Bronchial epithelial cell (primary cell): Measurements from ENCODE around the gene CNTNAP2. TPM values are rescaled to one million over a fixed set of nuclear protein-coding genes. Genes with fewer than 3 reads are reported as not detected.

Source experiments
- DNase-seq: peaks from one replicate; pipeline ENCODE4 v3.0.0-alpha.2; 2010; ENCODE audit warnings: low read depth
- FAIRE-seq: peaks from 2 replicates; lab custom pipeline; 2011; peaks lifted over from hg19 to GRCh38; lab: Jason Lieb, UNC
- H3K27me3 ChIP-seq: 2 replicates; pipeline ENCODE4 v1.5.1; 2011; ENCODE audit warnings: low read length; ENCODE audit not compliant: control insufficient read depth, insufficient read depth
- H3K36me3 ChIP-seq: 2 replicates; pipeline ENCODE4 v1.5.1; 2011; ENCODE audit warnings: low read length; ENCODE audit not compliant: control insufficient read depth, insufficient read depth
- H3K4me3 ChIP-seq: 2 replicates; pipeline ENCODE4 v1.5.1; 2011; ENCODE audit warnings: mild to moderate bottlenecking, low read depth, low read length, control low read depth
- CTCF ChIP-seq: IDR thresholded peaks from 2 replicates; pipeline ENCODE4 v1.5.1; 2011; ENCODE audit warnings: mild to moderate bottlenecking, moderate library complexity, low read length, control low read depth, inconsistent platforms; ENCODE audit not compliant: insufficient read depth, severe bottlenecking
- total RNA-seq: library from RNA; depleted of rRNA; stranded (reverse); fragments of >200 nt; gene quantifications from 2 replicates; pipeline ENCODE4 v1.2.1, GENCODE V29; 2014

The CNTNAP2 gene
- total RNA-seq, 1 donor from 2014 or later = 0.26 TPM

GRCh38 chr7:146874722-146875121 is 758.1 kb downstream of the CNTNAP2 start:
- no peaks in the 10 kb centered on the region for H3K27me3 ChIP-seq
- FAIRE-seq (no peak), DNase-seq (no peak)
- no peak for TF ChIP-seq CTCF
- H3K36me3 ChIP-seq = no peaks in the 10 kb centered on the region
- no peak overlapping the region for H3K4me3 ChIP-seq

- no peak for TF ChIP-seq CTCF
- DNase-seq (no peak), FAIRE-seq (no peak)
- Histone ChIP-seq H3K27me3 (no peaks in the 10 kb centered on the region), H3K36me3 (no peaks in the 10 kb centered on the region), H3K4me3 (no peak overlapping the region)
These were observed 758.7 kb downstream of the CNTNAP2 start for GRCh38 chr7:146875237-146875785.

- no peaks in the 10 kb centered on the region for H3K27me3 ChIP-seq
- no peak for FAIRE-seq
- H3K36me3 ChIP-seq = no peaks in the 10 kb centered on the region
- no peak for DNase-seq
- no peak for TF ChIP-seq CTCF
- no peak overlapping the region for H3K4me3 ChIP-seq
These were observed 759.4 kb downstream of the CNTNAP2 start for GRCh38 chr7:146875981-146876380.

GRCh38 chr7:146876411-146876810 is 759.8 kb downstream of the CNTNAP2 start:
- TF ChIP-seq CTCF = no peak
- Histone ChIP-seq H3K27me3 (no peaks in the 10 kb centered on the region), H3K36me3 (no peaks in the 10 kb centered on the region), H3K4me3 (no peak overlapping the region)
- DNase-seq (no peak), FAIRE-seq (no peak)

DNA sequence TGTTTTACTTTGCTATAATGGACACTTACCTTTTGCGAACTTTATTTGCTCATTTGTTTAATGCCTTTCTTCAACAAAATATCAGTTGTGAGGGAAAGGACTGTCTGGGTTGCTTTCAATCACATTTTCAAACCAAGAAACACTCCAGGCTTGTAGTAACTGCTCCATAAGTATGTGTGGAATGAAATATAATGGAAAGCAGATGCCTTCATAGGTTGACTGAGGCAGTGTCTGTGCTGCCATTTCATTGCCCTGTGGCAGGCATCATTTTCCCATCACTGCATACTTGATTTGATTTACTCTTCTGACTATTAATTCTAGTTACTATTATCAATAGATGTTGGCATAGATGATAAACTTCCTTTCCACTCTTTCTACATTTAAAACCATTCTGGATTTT is 762.3 kb downstream of the CNTNAP2 start:
- Histone ChIP-seq H3K36me3 (no peaks in the 10 kb centered on the region), H3K27me3 (no peaks in the 10 kb centered on the region), H3K4me3 (no peak overlapping the region)
- TF ChIP-seq CTCF = no peak
- DNase-seq (no peak), FAIRE-seq (no peak)

DNA sequence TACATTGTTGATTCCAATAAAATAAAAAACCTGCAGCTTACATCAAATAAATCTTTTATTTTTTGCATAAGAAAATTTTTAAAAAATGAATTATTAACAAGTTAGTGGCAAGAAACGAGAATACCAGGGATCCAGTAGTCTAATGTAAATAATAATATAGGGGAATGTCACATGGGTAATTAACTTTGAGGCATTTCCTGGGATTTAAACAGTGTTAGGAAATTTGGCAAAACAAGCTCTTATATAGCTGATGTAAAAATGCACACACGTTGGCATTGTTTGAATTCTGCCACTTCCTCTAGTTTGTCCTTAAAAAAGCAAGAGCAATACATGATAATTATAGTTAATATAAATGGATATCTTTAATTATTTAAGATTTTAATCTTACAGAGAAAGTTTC is 768.6 kb downstream of the CNTNAP2 start:
- Histone ChIP-seq H3K27me3 (no peaks in the 10 kb centered on the region), H3K4me3 (no peak overlapping the region), H3K36me3 (no peaks in the 10 kb centered on the region)
- no peak for FAIRE-seq
- no peak for TF ChIP-seq CTCF
- no peak for DNase-seq
